ENCODE results near the gene SAP25.
"Not testable (repeated sequence)": the region's sequence is repeated elsewhere in the genome, so short reads cannot be mapped to it uniquely, and the experiment has no call there.

The SAP25 gene

DNA sequence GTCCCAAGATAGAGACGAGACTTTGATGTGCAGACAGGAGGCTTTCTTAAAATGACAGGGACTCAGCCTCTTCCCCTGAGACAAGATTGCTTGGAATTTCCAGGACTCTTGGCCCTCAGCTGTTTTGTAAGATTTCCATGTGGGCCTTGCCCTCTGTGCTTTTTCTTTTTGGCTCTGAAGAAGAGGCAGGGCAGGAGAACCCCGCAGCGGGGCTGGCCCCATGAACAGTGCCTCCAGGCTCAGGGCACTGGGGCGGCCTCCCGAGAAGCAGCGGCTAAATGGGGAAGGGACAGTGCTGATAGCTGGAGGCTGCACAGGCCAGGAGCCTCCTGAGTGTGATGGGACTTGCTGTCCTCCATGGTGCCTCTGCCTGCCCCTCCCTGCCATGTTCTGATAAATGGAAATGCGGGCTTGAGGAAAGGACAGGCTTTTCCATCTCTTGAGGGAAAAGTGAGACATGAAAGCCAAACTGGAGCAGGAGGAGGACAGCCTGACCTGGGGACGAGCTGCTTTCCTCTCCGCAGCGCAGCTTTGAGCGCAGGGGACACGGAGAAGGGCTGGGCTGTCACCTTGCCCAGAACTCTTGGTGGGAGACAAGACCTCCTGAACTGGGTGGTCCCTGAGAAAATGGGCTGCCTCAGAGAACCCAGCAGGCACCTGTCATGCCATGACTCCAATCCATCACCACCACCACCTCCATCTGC is 12.1 kb downstream of the SAP25 start:
- no peak for DNase-seq (ENCODE audit: low read depth)

DNA sequence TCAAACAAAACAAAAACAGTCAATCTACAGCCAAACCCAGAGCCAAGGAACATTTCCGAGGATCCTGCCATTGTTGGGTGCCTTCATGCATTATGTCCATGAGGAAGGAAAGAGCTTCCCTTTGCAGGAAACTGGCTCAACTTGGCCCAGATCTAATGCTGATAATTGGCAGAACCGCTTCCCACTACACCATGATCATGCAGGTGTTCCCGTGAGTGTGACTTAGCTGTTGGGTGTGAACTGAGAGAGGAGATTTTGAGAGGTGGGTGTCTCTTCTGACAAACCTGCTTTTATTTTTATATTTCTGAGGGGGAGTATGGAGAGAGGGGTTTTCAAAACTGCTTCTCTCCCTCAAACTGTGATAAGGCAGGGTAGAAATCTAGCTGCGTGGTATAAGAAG is 14.6 kb downstream of the SAP25 start:
- DNase-seq (ENCODE audit: low read depth) = no peak

DNA sequence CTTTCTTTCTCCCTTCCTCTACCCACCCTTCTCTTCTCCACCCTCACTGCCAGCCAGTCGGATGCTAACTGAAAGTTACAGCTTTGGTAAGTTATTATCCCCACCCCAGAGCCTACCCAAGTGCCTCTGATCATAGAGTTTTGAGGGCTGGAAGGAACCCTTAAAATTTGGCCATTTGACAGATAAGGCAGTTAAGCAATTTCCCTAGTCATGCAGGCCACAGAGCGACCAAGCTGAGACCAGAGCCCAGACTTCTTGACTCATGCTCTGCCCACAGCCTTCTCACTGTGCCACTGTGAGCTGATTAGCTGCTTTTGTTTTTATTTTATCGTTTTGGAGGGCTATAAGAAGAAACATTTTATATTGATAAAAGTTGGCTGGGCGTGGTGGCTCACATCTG is 17.2 kb downstream of the SAP25 start:
- no peak for DNase-seq (ENCODE audit: low read depth)

DNA sequence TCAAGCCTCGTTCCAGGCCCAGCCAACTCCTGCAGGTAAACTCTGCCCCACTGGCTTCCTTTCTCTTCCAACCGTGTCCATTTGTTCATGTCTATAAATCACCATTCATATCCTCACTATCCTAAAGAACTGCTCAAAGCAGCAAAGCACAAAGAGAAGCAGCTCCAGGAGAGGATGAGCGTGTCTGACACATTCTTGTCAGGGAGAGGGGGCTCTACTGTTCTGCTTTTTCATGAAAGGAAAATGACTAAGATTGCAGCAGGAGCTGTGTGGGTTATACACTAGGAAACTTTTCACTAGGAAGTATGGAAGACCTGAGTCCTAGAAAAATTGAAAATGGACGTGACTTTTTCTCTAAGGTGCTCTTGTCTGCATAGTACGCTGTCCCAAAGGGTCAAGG is 18.0 kb downstream of the SAP25 start:
- no peak for DNase-seq (ENCODE audit: low read depth)

DNA sequence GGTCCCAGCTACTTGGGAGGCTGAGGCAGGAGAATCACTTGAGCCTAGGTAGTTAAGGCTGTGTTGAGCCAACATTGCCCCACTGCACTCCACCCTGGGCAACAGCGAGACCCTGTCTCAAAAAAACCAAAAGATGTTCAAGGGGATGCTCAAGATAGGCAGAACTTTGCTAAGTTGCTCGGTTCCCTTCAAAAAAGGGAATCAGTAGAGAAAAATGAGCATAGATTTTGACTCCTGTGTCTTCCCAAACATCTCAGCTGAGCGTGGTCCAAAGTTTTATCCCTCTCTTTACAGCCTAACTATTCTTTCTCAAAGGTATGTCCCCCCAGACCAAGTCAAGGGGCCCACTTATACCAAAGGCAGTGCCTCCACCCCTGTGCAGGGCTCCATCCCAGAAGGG is 20.7 kb downstream of the SAP25 start:
- no peak for DNase-seq (ENCODE audit: low read depth)

DNA sequence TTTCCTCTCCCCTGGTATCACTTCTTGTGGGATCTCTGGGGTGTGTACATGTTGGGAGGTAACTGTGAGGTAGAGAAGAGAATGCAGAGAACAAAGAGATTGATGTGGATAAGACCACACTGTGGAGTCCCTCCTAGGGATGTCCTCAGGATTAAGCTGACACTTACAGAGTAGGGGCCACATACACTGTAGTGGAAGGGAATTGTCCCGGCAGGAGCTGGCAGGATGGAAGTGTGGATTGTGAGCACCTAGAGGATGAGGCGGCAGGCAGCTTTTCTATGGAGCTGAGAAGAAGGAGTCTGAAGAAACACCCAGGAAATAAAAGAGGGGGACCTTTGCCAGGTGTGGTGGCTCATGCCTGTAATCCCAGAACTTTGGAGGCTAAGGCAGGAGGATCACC is 21.2 kb downstream of the SAP25 start:
- DNase-seq (ENCODE audit: low read depth) = no peak

DNA sequence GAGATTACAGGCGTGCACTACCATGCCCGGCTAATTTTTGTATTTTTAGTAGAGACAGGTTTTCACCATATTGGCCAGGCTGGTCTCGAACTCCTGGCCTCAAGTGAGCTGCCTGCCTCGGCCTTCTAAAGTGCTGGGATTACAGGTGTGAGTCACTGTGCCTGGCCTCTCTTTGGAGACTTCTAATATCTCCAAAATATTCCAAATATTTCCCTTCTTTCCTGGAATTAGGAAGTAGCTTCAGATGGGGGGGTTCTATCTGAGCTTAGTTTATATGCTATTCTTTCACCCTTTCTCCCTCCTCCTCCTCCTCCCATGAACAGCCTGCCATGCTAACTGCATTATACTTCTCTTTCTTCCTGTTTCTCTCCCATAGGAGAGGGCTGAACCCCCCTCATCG is 25.3 kb downstream of the SAP25 start:
- not testable (repeated sequence) for DNase-seq (ENCODE audit: low read depth)

DNA sequence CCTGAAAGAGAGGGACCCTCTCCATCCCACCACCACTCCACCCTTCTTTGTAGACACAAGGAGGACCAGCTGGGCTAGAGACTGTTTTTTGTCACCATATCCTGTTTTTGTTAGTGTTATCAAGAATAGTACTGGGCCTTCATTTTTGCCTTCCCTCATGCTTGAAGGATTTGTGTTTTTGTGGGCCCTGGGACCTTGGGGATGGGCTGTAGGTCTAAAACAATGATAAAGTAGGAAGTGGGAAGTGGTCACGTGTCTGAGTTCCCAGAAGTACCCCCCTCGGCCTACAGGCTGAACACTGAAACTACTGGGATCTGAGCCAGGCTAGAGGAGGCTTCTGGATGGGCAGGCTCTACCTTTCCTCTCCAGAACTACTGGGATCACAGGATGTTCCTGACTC is 25.8 kb downstream of the SAP25 start:
- no peak for DNase-seq (ENCODE audit: low read depth)

DNA sequence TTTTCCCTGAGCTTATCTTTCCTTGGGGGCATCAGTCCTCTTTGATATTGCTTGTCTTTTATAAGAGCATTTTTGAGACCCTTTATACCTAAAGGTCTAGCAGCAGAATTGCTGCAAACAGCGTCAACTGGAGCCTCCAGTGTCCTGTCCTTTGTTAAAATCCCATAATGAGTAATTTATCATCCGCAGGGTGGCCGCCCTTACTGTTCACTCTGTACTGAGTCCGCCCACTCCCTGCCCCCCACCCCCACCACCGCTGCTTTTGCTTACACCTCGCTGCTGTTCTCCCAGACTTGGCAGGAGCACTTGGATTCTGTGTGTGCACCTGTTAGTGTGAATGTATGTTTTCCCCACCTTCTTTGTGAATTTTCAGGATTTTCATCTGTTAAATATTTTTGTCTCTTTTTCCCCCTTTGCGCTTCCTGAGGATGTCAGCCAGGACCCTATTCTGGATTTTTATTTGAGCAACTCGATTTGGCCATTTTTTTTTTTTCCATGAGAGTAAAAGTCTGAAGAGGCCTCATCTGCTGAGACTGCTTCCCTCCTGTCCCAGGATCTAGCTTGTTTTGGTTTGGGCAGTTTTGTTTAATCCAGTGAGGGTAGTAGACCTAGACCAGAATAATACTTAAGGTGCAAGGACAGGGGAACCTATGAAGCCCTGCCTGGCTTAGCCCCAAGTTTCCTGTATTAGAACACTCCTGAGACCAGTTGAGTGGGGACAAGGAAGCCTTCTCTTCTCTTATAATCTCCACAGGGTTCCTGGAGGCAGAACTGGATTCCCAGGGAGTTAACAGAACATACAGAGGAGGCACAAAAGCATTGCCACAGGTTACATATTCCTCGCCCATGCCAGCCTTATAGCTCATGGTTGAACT is 26.5 kb downstream of the SAP25 start:
- no peak for DNase-seq (ENCODE audit: low read depth)

DNA sequence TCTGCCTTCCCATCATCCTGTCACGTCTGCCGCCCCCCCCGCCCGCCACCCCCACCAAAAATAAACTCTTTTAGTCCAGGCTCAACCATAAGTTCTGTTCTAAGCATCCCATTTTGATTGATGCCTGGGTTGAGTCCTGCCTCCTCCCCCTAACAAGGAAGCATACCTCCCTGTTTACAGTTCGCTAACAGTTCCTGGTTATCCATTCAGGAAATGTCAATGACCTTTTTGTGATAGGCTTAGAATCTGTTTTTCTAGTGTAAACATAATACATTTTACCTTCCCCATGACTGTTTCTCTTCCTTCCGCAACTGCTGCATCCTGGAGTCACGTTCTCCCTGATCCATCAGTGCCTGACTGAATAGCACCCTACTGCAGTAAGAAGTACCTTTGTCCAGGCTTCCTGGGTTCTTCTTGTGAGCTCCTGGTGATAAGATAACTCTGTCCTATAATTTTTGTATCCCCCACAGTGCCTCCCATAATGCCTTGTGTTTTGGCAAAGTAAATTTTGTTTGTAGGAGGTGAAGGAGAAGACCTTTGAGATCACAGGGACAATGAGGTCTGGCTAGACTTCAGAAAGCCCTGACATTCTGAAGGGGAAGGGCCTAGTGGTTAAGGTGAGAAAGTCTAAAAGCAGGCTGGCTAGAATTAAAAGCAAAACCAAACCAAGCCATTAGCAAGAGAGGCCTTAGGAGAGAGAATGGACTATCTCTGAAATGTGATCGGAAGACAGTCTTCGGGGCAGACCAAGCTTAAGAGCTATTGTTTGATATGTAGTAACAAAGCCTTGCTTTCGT is 27.4 kb downstream of the SAP25 start:
- no peak for DNase-seq (ENCODE audit: low read depth)

DNA sequence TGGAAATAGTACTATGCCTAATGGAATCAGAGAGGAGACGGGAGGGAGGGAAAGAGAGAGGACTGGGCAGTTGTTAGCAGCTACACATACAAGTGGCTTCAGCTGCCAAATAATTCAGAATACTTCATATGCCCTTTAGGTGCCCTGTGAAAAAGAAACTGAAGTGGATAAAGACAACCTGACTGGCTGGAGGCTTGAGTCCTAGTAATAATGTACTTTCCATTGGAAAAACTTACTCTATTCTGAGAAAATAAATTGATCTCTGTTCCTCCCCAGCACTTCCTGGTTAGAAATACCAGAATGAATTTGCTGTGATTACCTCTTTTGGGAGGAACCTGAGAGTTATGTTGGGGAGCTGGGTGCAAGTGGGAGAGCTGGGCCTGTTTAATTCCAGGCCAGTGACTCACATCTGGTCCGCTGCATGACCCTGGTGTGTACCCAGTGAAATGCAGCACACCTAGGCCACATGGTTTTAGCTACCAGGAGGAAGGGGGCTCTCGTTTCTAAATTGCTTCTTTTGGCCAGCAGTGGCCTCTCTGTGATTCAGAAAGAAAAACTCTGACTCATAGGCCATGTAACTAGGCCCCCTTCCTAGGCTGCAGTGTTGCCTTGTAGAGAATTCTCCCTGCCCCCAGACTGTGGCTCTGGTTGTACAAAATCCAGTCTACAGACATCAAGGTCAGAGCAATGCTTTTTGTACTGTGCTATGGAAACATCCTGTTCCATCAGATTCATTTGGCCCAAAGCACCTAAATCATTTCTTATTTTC is 28.2 kb downstream of the SAP25 start:
- DNase-seq (ENCODE audit: low read depth) = peak; percentile 91

DNA sequence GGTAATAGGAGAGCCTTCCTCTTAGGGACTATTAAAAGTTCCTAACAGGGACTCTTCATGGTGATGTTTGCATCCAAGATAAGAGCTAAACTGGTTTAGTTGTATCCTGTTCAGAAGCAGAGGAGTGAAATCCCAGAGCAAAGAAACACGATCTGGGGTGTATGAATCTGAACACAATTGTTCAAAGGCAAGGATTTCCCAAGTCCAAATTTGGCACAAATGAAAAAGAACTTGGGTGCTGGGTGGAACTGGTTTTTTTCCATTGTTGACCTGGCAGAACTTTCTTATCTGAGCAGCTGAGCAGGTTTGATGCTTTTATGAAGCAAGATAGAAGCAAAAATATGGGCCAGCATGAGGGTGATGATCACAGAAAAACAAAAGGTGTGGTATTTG is 28.7 kb downstream of the SAP25 start:
- no peak for DNase-seq (ENCODE audit: low read depth)

DNA sequence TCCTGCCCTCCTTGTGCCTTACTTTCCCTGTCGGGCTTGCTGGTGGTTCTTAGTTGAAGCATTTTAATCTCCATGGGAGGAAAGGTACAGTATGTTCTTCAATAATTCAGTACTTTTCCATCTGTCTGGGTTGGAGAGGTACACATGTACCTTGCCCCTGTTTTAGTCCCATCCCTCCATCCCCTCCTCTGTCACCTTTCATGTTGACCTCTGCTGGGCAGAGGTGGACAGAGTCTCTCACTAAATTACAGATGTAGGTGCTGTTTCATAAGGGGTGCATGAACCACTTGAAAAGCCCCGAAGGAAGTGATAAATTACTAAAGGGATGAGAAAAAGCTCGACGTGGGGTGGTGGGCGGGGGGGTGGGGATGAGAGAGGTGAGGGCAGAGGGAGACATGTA is 29.3 kb downstream of the SAP25 start:
- DNase-seq (ENCODE audit: low read depth) = no peak

DNA sequence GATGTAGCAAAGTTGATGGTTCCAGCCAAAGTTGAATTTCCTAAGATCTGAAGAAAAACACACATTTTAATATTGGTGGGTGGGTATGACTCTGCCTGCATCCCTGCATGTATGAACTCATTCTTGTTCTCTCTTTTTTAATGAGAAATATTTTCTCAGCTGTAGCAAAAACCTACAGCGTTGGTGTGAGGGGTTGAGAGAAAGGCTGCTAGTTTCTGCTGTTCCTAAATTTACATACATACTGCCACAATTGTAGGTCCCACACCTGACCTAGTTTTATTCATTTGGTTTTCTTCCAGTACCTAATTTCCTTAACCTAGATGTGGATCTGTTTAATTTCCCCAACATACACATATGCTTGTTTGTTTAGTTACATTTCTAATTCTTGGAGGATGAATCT is 30.1 kb downstream of the SAP25 start:
- no peak for DNase-seq (ENCODE audit: low read depth)

DNA sequence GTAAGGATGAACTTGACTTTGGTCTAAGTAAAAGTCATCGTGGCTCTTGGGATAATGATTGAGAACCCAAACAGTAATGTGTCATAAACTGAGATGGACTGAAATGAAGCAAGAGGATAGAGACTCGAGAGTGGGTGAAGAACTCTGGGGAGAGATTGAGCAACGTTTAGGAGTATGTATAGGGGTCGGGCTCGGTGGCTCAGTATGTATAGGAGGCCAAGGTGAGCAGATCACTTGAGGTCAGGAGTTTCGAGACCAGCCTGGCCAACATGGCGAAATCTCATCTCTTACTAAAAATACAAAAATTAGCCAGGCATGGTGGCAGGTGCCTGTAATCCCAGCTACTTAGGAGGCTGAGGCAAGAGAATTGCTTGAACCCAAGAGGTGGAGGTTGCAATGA is 32.4 kb downstream of the SAP25 start:
- DNase-seq (ENCODE audit: low read depth) = not testable (repeated sequence)

DNA sequence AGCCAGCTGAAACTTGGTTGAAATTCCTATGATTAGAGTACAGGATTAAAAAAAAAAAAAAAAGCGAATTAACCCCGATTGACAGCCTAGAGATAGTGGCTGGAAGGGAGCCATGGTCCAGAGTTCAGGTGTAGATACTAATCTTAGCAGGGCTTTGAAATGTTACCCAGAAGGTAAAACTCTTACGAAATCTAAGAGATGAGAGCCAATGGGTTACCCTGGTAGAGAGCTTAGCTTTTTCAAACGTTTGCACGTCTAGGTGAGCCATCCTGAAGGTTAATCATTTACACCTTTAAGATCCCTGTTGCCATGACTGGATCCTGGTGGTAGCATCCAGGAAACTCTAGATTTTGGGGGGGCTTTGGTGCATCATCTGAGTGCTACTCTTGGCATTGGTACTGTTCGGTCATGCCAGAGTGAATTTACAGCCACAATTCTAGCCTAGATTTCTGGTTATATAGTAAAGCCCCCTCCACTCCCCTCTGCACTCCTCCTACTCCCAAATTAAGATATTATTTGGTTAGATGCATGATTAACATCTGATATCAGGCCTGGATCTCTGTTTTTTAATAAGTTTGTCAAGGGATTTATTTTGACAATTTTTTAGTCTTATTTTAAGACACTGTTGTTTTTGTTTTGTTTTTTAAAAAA is 33.5 kb downstream of the SAP25 start:
- DNase-seq (ENCODE audit: low read depth) = no peak

DNA sequence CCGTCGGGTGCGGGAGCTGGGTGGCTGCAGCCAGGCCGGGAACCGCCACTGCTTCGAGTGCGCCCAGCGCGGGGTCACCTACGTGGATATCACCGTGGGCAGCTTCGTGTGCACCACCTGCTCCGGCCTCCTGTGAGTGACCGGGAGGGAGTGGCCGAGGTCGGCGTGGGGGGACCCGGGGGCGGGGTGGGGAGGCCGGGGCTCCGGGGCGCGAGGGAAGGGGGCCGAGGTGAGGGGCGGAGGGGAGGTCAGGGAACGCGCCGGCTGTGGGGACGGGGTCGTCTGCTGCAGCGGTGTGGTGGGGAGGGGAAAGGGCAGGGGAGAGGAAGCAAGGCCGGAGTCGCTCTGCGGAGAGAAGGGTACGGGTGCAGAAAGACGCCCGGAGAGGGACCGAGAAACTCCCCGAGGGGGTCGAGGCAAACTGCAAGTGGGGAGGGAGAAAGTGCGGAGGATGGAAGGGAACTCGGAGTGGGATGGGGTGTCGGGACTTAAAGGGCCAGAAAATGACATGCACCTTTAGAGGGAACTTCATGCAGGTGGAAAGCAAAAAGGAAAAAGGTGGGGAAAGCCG is 34.2 kb downstream of the SAP25 start:
- DNase-seq (ENCODE audit: low read depth) = no peak

DNA sequence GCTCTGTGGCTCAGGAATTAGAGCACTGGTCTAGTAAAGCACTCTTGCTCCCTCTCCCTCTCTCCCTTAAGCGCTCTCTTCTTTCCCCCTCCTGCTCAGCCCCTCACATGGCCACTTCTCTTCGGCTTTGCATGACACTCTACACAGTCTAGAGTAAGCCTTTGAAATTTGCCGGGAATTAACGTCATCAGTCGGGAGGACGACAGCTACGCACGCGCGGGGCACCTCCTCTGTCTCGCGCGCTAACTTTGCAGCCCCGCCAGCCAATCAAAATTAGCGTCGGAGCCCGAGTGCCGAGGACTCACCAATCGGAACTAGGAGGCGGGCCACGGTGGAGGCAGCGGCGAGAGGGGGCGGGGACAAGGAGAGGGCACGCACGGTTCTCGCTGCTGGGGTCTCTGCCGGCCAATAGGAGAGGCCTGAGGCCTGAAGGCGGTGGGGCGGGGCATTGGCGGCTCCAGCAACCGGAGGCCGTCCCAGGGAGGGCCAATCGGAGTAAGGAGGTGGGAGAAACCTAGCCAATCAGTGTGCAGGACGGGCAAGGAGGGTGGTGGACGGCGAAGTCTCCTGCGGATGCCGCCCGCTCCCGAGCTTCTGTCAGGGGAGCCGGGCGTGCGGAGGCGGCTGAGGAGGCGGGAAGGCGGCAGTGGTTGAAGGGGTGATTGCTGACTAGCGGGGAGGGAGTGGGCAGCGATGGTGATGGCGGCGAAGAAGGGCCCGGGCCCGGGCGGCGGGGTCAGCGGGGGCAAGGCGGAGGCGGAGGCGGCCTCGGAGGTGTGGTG is 34.9 kb downstream of the SAP25 start, which contains the start of gene AGFG2:
Gene AGFG2, plus strand, starts transcription at position 550 of the 782 bp plus-strand sequence. Its CDS starts 144 bp downstream, at position 694.
- peak; percentile 99 for DNase-seq (ENCODE audit: low read depth)

DNA sequence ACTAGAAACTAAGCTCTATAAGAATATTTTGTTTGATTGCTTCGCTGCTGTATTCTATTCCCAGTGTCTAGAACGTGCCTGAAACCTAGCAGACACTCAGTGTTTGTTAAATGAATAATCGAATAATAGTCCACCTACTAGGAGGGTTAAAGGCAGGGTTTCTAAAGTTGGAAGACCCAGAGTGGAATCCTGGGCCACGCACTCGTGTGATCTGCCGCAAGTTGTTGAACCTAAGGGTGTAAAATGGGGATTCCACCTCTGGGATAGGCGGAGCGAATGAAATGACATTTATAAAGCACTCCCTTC is 35.4 kb downstream of the SAP25 start:
- no peak for DNase-seq (ENCODE audit: low read depth)

DNA sequence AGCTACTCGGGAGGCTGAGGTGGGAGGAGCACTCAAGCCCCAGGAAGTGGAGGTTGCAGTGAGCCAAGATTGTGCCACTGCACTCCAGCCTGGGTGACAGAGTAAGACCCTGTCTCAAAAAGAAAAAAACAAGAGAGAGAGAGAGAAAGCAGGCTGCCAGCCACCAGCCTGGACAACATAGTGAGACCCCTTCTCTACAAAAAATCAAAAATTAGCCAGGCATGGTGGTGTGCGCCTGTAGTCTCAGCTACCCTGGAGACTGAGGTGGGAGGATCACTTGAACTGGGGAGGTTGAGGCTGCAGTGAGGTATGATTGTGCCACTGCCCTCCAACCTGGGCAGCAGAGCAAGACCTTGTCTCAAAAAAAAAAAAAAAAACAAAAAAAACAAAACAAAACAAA is 37.0 kb downstream of the SAP25 start:
- not testable (repeated sequence) for DNase-seq (ENCODE audit: low read depth)
